HG03280 (cell line): ENCODE results near the gene LMTK3.

Experiments used
- ATAC-seq: cut with Tn5 transposase; IDR thresholded peaks from one replicate; pipeline ENCODE4 v1.9.1; 2021; ENCODE audit warnings: mild to moderate bottlenecking, moderate library complexity; ENCODE audit not compliant: unreplicated experiment

Gene LMTK3

DNA sequence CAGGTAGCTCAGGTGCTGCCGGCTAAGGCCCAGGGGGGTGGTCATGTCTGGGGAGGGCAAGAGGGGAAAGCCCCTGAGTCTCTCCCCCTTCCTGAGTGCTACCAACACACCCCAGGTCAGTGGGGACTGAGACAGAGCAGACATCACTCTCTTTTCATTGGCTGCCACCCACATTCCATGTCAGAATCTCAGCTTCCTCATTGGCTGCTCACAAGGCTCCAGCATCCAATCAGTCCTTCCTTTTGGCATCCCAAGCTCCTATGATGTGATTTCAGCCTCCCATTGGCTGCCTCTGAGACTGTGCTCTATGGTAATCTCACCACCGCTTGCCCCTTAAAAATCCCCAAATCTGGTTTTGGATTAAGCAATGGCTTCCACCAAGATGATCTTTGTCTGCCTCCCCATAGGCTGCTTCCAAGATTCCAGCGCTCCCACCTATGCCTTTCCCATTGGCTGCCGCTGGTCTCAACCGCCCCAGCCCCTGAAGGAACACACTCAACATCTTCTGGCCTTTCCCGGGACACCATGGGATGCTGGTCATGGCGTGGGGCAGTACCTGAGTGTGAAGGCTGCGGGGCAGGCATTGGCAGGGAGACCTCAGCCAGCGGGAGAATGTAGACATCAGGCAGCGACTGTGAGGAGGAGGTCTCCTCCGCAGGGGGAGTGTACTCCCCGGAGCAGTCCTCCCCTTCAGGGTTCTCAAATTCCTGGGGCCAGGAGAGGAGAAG lies 2.0 kb downstream of the LMTK3 start:
- no peak for ATAC-seq

DNA sequence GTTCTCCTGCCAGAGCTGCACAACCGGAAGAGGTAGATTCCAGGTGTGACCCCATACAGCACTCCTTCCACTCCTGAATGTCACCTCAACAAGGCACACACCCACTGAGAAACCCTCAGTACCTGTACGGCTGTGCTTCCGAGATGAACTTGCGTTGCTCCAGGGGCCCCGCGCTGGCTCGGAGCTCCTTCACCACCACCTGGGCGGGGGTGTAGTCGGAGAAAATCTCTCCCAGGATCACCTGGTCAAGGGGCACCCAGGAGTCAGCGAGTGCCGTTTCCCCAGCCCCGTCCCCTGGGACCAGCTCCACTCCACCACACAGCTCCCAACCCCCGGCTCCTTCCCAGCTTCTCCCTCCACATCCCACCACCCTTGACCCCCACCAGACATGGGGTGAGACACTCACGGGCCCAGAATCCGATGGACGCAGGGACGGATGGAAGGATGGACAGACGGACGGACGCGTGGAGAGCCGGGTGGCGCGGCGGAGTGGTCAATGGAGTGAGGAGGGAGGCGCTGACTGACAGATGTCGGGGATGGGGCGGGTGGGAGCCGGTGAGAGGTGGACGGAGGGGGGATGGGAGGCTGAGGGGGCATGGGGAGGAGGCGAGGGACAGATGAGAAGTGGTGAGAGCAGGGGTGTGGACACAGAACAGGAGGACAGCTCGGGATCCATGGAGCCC lies 2.8 kb downstream of the LMTK3 start:
- no peak for ATAC-seq

DNA sequence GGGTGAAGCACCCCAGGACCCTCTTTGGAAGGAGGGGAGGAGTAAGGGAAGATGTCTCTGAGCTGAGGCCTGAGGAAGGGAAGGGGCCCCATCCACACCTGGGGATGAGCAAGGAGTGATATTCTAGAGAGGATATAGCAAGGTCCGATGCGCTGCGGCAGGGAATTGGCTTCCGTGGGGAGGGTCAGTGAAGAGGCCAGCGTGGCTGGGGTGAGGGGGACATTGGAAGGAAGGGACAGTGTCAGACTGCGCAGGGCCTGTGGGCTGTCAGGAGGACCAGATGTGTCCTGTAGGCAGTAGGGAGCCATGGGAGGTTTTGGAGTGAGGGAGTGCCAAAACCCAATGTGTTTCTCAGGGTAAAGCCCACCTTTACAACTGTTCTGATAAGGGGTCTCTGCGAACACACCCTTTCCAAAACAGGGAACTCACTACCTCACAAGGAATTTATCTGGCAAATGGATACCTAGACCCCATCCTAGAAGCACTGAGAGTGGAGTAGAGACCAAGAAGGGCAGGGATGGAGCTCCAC lies 3.7 kb downstream of the LMTK3 start:
- ATAC-seq: no peak

DNA sequence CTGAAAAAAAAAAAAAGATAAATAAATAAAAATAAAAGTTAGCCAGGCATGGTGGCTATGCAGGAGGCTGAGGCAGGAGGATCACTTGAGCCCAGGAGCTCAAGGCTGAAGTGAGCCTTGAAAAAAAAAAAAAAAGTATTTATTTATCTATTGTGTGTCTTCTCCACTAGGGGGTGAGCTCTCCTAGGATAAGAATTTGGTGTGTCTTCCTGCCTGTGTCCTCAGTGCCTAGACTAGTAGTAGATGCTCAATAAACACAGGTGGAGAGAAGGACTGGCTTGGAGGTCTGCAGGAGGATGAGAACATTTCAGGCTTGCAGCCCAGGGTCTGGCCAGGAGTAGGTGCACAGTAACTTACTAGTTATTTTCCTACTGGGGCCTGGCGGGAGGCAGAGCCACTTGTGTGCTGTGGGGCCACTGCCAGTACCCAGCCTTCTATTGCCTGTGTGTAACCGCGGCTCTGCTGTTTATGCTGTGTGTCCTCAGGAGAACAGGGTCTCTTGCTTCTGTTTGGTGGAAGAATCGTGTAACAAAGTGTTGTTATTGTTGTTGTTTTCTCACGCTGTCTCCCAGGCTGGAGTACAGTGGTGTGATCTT lies 5.4 kb downstream of the LMTK3 start:
- no peak for ATAC-seq

DNA sequence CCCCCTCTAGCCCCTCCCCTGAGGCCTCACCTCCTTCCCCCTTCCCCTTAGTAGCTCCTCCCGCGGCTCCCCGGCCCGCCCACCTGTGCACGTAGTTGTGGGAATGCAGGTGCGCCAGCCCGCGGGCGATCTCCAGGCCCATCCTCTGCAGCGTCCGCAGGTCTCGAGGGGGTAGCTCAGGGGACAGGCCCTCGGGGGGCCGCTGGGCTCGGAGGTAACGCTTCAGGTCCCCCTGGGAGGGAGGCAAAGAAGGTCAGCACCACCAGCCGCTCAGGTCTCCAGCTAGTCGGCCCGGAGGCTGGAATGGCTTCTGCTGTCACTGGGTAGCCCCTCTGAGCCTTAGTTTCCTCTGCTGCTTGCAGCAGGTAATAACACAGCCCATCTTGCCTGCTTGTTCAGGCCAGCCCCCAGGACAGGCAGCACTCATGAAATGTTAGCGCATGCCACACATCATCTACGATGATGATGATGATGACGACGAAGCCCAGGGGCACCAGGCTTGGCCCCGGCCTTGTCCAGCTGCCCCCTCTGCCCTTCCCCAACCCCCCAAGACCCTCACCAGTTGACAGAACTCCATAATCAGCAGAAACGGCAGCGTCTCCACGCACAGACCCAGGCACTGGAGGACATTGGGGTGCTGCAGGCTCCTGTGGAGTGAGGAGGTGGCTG lies 9.2 kb downstream of the LMTK3 start:
- ATAC-seq: no peak

DNA sequence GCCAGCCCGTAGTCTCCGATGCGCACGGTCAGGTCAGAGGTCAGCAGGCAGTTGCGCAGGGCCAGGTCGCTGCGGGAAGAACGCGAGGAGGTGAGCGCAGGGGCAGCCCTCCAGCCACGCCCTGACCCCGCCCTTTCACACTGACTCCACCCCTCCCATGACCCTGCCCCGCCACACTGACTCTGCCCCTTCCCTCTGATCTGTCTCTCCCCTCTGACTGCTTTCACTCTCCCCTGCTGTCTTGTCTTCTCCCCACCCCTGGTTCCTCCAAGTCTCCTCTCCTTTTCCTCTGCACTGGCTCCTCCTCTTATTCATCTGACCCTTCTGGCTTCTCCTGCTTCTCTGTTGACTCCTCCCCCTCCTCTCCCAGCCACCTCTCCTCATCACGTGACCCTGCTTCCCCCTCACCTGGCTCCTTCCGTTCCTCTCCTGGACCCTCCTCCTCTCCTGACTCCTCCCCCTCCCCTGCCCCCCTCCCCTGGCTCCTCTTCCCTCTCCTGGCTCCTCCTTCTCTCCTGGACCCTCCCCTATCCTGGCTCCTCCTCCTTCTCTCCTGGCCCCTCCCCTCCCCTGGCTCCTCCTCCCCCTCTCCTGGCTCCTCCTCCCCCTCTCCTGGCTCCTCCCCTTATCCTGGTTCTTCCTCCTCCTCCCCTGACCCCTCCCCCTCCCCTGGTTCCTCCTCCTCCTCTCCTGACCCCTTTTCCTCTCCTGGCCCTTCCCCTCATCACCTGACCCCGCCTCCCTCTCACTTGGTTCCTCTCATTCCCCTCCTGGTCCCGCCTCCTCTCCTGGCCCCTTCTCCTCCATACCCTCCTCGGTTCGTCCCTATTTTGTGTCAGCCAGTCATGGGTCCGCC lies 9.9 kb downstream of the LMTK3 start:
- no peak for ATAC-seq

DNA sequence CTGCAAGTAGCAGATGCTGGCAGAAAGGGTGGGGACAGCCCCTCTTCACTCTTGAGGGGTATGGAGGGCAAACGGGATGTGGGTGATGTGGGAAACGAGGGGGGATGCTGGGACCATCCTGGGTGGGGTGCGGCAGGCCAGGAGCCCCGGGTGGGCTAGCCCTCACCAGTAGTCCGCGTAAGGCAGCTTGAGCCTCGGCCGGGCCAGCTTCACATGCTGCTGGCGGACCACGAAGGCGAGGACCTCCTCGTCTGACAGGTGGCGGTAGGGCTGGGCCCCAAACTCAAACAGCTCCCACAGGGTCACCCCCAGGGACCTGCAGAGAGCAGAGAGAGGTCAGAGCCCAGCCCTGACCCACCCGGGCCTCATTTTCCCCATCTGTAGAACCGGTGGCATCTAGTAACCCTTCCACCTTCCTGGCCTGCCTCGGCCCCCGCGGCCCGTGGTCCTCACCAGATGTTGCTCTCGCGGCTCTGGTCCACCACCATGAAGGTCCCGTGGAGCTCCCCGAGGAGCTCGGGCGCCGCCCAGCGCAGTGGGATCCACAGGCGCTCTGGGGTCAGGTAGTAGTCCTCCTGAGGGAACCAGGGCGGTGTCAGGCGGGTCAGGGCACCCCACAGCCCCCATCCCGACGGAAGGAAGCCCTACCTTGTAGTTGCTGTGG lies 10.7 kb downstream of the LMTK3 start:
- no peak for ATAC-seq

DNA sequence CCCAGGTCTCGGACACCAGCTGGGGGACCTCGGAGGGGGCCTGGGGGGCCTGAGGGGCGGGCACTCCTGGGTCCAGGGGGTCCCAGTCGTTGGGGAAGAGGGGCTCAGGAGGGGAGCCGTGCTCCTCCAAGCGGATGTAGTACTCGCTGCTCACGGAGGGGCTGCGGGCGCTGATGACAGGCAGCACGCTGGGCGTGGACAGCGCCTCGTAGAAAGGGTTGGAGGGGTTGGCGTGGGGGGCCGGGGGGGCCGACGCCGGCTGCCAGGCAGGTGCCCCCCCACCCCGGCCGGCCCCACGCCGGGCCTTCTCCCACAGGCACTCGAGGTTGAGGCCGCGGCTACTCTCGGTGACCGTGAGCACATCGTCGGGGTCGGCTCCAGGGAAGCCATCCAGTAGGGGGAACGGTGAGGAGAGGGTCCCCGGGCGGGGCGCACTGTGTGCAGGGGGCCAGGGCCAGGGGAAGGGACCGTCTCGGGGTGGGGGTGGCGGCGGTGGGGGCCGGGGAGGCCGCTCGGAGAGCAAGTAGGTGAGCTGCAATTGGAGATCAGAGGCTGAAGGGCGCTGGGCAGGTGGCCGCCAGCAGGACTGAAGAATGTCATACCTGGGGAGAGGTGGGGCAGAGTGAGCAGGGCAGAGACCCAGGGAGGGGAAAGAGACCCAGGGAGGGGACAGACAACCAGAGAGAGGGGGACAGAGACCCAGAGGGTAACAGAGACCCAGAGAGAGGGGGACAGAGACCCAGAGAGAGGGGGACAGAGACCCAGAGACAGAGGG lies 12.1 kb downstream of the LMTK3 start:
- no peak for ATAC-seq

DNA sequence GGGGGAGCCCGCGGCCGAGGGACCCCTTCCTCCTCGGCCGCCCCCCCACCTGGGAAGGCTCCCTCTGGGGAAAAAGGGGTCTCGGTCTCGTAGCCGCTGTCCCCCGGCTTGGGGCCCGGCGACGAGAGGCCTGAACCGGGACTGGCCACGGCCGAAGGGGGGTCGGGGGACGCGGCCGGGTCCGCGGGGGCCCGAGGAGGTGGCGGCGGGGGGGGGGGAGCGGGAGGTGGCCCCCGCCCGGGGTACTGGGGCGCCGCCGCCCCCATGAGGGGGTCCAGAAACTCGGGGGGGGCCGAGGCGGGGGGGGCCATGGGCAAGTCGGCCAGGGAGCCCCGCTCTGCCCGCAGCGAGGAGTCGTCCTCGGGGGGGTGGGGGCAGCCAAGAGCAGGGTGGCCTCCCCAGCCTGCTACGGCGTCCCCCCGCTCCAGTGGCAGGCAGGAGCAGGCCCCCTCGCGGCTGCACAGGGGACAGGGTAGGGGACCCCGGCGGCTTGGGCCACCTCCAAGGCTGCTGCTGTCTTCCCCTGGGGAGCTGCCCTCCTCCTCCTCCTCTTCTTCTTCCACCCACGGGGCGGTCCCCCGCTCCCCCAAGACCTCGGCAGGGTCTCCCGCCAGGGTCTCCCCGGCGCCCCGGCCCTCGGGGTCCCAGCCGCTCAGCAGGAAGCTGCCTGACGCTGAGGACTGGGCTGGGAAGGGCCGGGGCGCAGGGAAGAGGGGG lies 12.9 kb downstream of the LMTK3 start:
- ATAC-seq: no peak

DNA sequence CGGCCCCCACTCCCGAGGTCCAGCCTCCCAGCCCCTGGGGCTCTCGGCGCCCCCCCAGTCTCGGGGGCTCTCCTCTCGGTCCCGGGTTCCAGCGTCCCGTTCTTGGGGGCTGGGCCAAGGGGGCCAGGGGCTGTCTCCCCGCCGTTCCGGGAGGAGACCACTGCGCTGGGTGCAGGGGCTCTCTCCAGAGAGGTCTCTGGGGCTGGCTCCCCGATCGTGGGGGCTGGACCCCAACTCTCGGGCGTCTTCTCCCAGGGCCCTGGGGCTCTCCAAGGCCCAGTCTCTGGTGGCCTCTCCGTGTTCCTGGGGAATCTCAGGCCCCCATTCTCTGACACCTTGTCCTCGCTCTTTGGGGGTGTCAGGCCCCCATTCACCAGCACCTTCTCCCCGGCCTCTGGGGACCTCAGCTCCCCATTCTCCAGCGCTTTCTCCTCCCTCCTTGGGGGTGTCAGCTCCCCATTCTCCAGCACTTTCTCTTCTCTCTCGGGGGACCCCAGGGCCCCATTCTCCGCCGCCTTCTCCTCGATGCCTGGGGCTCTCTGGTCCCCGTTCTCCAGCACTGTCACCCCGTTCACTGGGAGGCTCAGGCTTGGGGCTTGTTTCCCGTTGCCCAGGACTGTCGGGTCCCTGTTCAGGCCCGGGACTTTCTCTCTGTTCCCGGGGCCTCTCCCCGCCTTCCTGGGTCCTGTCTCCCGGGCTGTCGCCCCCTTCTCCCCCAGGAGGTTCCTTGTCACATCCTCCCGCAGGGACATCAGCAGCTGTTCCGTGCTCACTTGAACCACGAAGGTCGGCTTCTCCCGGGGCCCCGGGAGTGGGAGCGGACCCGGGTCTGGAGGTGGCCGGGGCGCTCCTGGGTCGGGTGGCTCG lies 13.7 kb downstream of the LMTK3 start:
- ATAC-seq: no peak

DNA sequence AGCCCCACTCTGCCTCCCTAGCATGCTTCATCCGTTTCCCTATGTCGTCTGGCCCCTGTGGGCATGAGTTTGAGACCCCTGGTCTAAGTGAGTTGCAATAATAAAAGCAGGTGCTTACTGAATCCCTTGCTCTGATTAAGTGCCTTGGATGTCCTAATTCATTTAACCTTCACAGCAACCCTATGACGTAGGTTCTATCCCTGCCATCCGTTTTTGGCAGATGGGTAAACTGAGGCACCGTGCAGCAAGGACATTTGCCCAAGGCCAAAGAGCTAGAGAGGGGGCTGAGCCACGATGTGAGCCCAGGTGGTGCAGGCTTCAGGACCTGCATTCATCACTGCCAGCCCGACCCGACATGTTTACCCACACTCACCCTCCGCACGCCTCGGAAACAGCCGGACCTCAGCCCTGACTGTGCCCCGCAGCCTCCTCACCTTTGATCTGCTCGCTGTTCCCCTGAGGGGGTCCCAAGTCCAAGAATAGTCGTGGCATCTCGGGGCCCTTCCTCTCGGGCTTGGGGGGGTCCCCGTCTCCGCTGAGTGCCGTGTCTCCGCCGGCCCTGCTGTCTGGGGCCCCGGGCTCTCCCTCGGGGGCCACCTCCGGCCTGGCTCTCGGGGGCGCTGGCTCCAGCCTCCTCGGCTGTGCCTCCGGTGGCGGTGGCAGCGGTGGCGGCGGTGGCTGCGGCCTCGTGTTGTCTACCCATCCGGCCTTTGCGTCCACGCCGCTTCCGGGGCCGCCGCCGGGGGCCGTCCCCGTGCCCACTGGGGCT lies 14.5 kb downstream of the LMTK3 start:
- ATAC-seq: no peak

DNA sequence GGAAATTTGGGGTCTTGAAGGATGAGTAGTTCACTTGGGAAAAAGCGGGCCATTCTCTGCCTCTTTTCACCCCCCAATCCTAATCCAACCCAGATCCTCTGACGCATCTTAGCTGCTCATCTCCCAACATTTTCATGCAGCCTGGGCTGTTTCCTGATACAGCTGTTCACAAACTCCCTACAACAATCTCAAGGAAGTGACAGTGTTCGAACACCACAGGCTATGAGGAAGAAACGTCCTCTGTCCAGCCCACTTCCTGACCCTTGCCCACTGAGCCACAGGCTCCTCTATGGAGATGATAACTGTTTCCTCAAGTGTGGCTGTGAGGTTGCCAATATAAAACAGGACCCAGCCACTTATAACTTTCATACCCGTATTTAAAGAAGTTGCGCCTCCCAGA lies 16.2 kb downstream of the LMTK3 start:
- no peak for ATAC-seq

DNA sequence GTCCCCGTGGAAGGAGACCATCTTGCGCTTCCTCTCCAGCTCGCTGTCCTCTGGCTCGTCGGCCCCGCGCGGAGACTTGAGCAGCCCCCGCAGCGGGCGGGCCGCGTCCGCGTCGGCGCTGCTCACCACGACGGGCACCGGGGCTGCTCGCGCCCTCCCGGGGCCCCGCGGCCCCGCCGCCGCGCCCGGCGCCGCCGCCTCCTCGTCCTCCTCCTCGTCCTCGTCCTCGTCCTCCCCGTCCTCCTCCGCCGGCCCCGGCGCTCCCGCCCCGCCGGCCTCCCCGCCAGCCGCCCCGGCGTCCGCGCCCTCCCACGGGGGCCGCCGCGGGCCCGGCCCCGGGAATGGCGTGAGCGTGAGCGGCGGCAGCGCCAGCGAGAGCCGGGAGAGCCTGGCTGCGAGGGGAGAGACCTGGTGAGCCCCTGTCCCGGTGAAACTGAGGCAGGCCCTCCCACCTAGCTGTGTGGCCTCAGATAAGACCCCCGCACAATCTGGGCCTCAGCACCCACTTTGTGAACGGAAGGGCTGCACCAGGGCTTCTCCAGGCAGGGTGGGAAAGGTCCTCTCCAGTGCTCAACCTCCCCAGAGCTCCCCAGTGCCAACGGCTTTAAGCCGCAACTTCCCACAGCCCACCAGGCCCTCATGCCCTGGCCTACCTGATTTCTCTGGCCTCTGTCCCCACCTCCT lies 17.8 kb downstream of the LMTK3 start:
- no peak for ATAC-seq

DNA sequence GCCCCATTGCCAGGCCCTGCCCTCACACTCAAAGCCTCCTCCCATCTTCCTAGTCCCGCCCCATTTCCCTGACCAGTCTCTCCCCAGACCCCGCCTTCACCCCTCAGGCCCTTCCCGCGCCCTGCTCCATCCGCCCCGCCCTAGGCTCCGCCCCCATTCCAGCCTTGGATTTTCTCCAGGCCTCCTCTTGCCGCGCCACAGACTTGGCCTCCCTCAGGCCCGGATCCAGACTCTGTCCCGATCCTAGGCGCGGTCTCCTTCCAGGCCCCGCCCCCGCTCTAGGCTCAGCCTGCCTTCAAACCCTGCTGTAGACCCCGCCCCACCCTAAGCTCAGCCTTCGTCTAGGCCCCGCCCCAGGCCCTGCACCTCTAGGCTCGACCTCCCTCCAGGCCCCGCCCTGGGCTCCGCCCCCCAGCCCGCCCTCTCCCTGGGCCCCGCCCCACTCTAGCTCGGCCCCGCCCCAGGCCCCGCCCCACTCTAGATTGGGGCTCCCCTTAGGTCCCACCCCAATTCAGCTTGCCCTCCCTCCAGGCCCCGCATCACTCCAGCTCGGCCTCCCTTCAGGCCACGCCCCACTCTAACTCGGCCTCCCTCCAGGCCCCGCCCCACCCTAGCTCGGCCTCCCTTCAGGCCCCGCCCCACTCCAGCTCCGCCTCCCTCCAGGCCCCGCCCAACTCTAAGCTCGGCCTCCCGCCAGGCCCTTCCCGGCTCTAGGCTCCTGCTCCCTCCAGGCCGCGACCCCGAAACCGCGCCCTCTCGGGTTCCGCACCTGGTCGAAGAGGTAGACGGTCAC lies 18.5 kb downstream of the LMTK3 start:
- ATAC-seq: peak; percentile 62

DNA sequence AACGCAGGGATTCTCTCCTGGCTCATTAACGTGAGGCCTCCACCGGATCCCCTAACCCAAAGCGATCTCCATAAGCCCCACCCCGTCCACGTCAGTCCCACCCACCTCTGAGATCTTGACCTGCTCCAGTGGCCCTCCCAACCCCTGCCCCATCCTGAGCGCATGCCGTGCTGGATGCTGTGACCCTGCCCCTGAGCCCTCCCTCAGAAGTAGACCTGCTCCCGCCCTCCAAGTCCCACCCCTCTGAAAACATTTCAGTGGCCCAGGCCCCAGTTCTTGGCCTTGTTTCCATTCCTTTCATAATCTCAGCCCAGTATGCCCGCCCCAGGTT lies 19.9 kb downstream of the LMTK3 start:
- ATAC-seq: no peak
